Psoas muscle (tissue), 8 donors: ENCODE data around the gene PRDX2. TPM values are rescaled to one million over a fixed set of nuclear protein-coding genes. Genes with fewer than 3 reads are reported as not detected.
A peak's percentile ranks its signal among the peaks of the same experiment; 100 is the strongest.

Experiments
- ATAC-seq, 4 donors: fragments of 200-7000 bp; cut with Tn5 transposase; one replicate each; pipeline ENCODE4 v1.9.1; 2020; ENCODE audit warnings: moderate library complexity in 3 of 4, mild to moderate bottlenecking in 2 of 4
- DNase-seq, 2 donors: peaks; one replicate each; pipeline ENCODE4 v3.0.0-alpha.2; 2020
- H3K27ac ChIP-seq: fragments of 200-600 bp; one replicate; pipeline ENCODE4 v1.8.0; 2022
- H3K27me3 ChIP-seq, 3 donors: fragments of 200-600 bp in 1 of 3; one replicate each; pipeline versions ENCODE4 v1.6.1 to v1.8.0; 2013 to 2022; ENCODE audit warnings: low read length in 2 of 3, mild to moderate bottlenecking in 2 of 3, moderate library complexity in 1 of 3; ENCODE audit not compliant: insufficient read depth in 3 of 3
- H3K36me3 ChIP-seq, 2 donors: fragments of 200-600 bp in 1 of 2; one replicate each; pipeline versions ENCODE4 v1.6.1 to v1.8.0; 2013 to 2022; ENCODE audit warnings: low read depth in 1 of 2, mild to moderate bottlenecking in 1 of 2, moderate library complexity in 1 of 2; ENCODE audit not compliant: insufficient read depth in 1 of 2
- H3K4me1 ChIP-seq: fragments of 200-600 bp; one replicate; pipeline ENCODE4 v1.8.0; 2022
- H3K4me3 ChIP-seq: fragments of 200-600 bp; one replicate; pipeline ENCODE4 v1.8.0; 2022; ENCODE audit warnings: mild to moderate bottlenecking
- H3K9me3 ChIP-seq: fragments of 200-600 bp; one replicate; pipeline ENCODE4 v1.8.0; 2022
- CTCF ChIP-seq: fragments of 200-600 bp; IDR thresholded peaks from one replicate; pipeline ENCODE4 v1.8.0; 2022; ENCODE audit warnings: antibody characterized with exemption
- WGBS, 3 donors: extraction: QIAGEN DNeasy Blood & Tissue Kit; methylation state at CpG; one replicate each; pipeline versions ENCODE4 v1.1.6 to v1.1.7; 2013; 5-methylcytosine and 5-hydroxymethylcytosine counted together
- intact Hi-C, 2 donors: fragments of 100-400 bp; cut with DNase I; formaldehyde crosslinking; loops; one replicate each; pipeline versions ENCODE4 v1.11.0 to v1.14.2; 2022
- polyA plus RNA-seq, 3 donors: library from polyadenylated mRNA; stranded (reverse); fragments of 200-250 nt; gene quantifications; one replicate each; pipeline ENCODE4 v1.2.3, GENCODE V29; 2013
- total RNA-seq, 4 donors: library from RNA; stranded (reverse); fragmentation: NEBNext Ultra II Directional in 2 of 4; extraction: Animal tissue kit (Norgen Biotek cat#: 25700) in 2 of 4; gene quantifications; one replicate each; pipeline versions ENCODE4 v1.2.1 to v1.2.4, GENCODE V29; 2021 to 2023
- donor health status: healthy with polysubstance abuse.
- donor health status: DM: no; HTN: no; CAD: no; lungs with moderate emphysema.
- donor health status: Bipolar disorder and iron deficiency.
- donor health status: healthy.
- donor health status: DM: yes; HTN: yes; CAD: no.
- donor health status: DM: no; HTN: no; CAD: no.
- donor health status: DM: no; HTN: no; CAD: no.
- donor health status: DM: yes; HTN: yes; CAD: no.

PRDX2 gene
- total and polyA plus RNA-seq, 7 donors = 273 to 535 (median 396) TPM

- no peak overlapping the region for H3K4me3 ChIP-seq
- peaks cover 12% of the 10 kb centered on the region for H3K4me1 ChIP-seq
- peaks cover 0 to 62% (median 21%) of the 10 kb centered on the region in 3 donors for H3K27me3 ChIP-seq
- H3K27ac ChIP-seq = no peak overlapping the region
- no peak for ATAC-seq
- WGBS, 3 donors = 71 to 79% (median 75%) methylated on average over 11 of the region's 11 CpGs
- no peaks in the 10 kb centered on the region for H3K9me3 ChIP-seq
- TF ChIP-seq CTCF = no peak
- intact Hi-C loops = loop anchor here in 1 of 2 donors (5.0 kb wide), 1 partner anchor 36 kb away; the partner anchor contains the start of gene RNASEH2A
- H3K36me3 ChIP-seq = no peaks in the 10 kb centered on the region
- DNase-seq = peak in 1 of 2 donors; percentile 51
These were observed 41.7 kb upstream of the PRDX2 start for GRCh38 chr19:12843328-12843727.

- no peak for ATAC-seq
- Histone ChIP-seq H3K36me3 (no peaks in the 10 kb centered on the region), H3K27me3 (peaks cover 0 to 69% (median 25%) of the 10 kb centered on the region in 3 donors), H3K4me1 (peaks cover 9% of the 10 kb centered on the region), H3K27ac (no peak overlapping the region), H3K9me3 (no peaks in the 10 kb centered on the region), H3K4me3 (no peak overlapping the region)
- intact Hi-C loops = loop anchor here in 1 of 2 donors (5.0 kb wide), 1 partner anchor 35 kb away; the partner anchor contains the start of gene RNASEH2A
- WGBS, 3 donors = 88 to 92% (median 89%) methylated on average over 18 of the region's 18 CpGs
- DNase-seq = peak in 1 of 2 donors; percentile 23
- TF ChIP-seq CTCF = no peak
These were observed 40.9 kb upstream of the PRDX2 start for GRCh38 chr19:12842511-12842910.

- H3K4me3 ChIP-seq = peak overlapping the region; percentile 42
- no peak for ATAC-seq
- 0 to 3% (median 1%) methylated on average over 29 of the region's 29 CpGs for WGBS, 3 donors
- no peak for TF ChIP-seq CTCF
- H3K9me3 ChIP-seq = no peaks in the 10 kb centered on the region
- no peak overlapping the region for H3K27ac ChIP-seq
- H3K4me1 ChIP-seq = peaks cover 6% of the 10 kb centered on the region
- peak in 1 of 2 donors; percentile 53 for DNase-seq
- H3K27me3 ChIP-seq = peaks cover 0 to 81% (median 33%) of the 10 kb centered on the region in 3 donors
- intact Hi-C loops = loop anchor here in 1 of 2 donors (5.0 kb wide), 1 partner anchor 34 kb away; the partner anchor contains the start of gene RNASEH2A
- no peaks in the 10 kb centered on the region for H3K36me3 ChIP-seq
These were observed 39.5 kb upstream of the PRDX2 start for GRCh38 chr19:12841094-12841493.

- 19 to 21% (median 20%) methylated on average over 43 of the region's 43 CpGs for WGBS, 3 donors
- Histone ChIP-seq H3K4me1 (peaks cover 6% of the 10 kb centered on the region), H3K36me3 (no peaks in the 10 kb centered on the region), H3K4me3 (peak overlapping the region; percentile 42), H3K27ac (no peak overlapping the region), H3K27me3 (peaks cover 0 to 88% (median 37%) of the 10 kb centered on the region in 3 donors), H3K9me3 (no peaks in the 10 kb centered on the region)
- TF ChIP-seq CTCF = no peak
- peak; percentile 51 to 73 for DNase-seq
- intact Hi-C loops = loop anchor here in 1 of 2 donors (5.0 kb wide), 1 partner anchor 33 kb away; the partner anchor contains the start of gene RNASEH2A
- ATAC-seq = peak; percentile 70 to 75 (median 72)
These were observed 38.8 kb upstream of the PRDX2 start for GRCh38 chr19:12840091-12841079.
